ENCODE results near the gene ZIC5.
A peak's percentile ranks its signal among the peaks of the same experiment; 100 is the strongest.

Gene ZIC5

GRCh38 chr13:99987154-99988019 lies 15.8 kb upstream of the ZIC5 start:
- DNase-seq (ENCODE audit: low read depth in 2 of 2): no peak

- no peak for DNase-seq (ENCODE audit: low read depth in 2 of 2)
These were observed 15.2 kb upstream of the ZIC5 start for GRCh38 chr13:99986741-99987140.

- no peak for DNase-seq (ENCODE audit: low read depth in 2 of 2)
These were observed 14.4 kb upstream of the ZIC5 start for GRCh38 chr13:99985886-99986527.

- DNase-seq (ENCODE audit: low read depth in 2 of 2): no peak
These were observed 13.8 kb upstream of the ZIC5 start for GRCh38 chr13:99985241-99985874.

GRCh38 chr13:99984461-99985240 lies 13.1 kb upstream of the ZIC5 start:
- no peak for DNase-seq (ENCODE audit: low read depth in 2 of 2)

DNA sequence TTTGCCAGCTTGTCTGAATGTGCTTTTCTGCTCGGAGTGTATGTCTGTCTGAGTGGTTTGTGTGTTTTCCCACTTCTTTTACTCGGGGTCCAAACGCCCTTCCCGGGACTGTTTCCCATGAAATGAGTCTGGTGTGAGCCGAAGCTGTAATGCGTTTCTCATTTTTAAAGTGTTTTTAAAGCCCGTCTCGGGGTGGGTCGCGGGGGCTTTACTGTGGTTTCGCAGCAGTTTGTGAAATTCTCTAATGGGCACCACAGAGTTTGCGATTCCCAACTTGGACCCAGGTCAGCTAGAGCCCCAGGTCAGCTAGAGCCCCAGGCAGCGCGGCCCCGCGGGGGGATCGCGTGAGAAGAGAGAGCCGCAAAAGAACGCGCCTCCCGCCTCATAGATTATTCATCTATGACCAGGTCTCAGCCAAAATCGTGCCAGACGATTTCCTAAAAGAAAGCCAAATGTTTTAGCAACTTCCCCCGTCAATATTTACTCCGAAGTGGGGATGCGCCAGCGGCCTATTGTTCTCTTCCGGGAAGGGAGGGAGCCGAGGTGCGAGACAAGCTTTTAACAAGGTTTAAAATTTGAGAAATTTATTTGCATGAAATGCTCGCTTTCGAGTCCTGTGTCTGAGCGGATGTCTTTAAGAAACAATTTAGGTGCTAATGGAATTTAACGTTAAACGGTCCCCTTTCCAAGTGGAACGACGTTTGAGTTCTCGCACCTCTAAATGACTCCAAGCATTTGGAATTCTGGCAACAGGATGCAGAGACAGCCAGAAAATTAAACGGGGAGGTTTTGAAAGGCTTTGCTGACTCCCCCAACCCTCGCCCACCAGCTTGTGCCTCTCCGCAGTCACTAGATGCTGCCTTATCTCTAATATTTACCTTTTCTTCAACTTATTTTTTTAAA lies 12.2 kb upstream of the ZIC5 start:
- no peak for DNase-seq (ENCODE audit: low read depth in 2 of 2)

- DNase-seq (ENCODE audit: low read depth in 2 of 2): no peak
These were observed 11.3 kb upstream of the ZIC5 start for GRCh38 chr13:99982731-99983498.

DNA sequence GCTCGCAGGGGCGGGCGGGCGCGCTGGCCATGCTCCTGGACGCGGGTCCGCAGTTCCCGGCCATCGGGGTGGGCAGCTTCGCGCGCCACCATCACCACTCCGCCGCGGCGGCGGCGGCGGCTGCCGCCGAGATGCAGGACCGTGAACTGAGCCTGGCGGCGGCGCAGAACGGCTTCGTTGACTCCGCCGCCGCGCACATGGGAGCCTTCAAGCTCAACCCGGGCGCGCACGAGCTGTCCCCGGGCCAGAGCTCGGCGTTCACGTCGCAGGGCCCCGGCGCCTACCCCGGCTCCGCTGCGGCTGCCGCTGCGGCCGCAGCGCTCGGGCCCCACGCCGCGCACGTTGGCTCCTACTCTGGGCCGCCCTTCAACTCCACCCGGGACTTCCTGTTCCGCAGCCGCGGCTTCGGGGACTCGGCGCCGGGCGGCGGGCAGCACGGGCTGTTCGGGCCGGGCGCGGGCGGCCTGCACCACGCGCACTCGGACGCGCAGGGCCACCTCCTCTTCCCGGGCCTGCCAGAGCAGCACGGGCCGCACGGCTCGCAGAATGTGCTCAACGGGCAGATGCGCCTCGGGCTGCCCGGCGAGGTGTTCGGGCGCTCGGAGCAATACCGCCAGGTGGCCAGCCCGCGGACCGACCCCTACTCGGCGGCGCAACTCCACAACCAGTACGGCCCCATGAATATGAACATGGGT lies 10.6 kb upstream of the ZIC5 start:
- no peak for DNase-seq (ENCODE audit: low read depth in 2 of 2)

DNA sequence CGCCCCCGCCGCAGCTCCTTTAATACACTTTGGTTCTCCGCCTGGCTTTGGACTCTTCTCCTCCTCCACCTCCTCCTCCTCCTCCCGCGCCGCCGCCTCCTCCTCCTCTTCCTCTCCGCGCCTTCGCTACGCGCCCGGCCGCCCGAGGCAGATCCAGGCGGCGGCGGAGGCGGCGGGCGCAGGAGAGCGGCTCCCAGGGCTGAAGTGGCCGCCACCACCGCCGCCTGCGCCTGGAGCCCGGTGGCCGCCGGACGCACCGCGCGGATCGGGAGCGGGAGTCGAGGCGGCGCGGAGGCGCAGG lies 10.1 kb upstream of the ZIC5 start, which contains the start of gene ZIC2:
Gene ZIC2 (plus strand): TSS at position 50 of the 301 bp plus-strand sequence. CDS start 281 bp downstream, outside the sequence.
- no peak for DNase-seq (ENCODE audit: low read depth in 2 of 2)

GRCh38 chr13:99980824-99981734 lies 9.5 kb upstream of the ZIC5 start:
- DNase-seq (ENCODE audit: low read depth in 2 of 2): no peak

DNA sequence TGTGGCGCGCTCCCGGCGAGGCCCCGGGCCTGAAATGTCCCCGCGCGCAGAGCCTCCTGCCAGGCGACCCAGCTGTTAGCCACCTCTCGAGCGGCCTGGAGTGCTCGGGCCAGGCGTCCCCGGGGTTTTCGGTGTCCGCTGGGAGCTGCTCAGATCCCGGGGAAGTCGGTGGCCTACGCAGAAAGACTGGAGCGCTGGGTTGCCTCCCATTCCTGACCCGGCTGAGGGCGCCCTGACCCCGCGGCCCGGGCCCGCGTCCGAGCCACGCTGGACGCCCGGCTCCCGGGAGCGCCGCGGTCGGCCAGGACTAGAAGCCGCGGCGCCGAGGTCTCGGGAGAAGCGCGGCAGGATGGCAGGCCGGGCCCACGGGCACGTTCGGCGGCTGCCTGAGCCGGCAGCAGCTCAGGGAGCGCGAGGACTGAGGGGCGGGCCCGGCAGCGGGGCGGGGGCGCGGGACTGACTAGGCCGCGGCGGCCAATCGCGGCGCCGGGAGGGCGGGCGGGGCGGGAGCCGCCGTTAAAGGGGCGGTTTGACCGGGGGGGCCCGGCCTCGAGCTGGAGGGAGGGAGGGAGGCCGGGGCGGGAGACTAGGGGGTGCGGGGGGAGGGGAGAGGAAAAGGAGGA lies 8.7 kb upstream of the ZIC5 start:
- DNase-seq (ENCODE audit: low read depth in 2 of 2): peak in 1 of 2 donors; percentile 54

GRCh38 chr13:99979453-99980200 lies 8.1 kb upstream of the ZIC5 start:
- no peak for DNase-seq (ENCODE audit: low read depth in 2 of 2)

- DNase-seq (ENCODE audit: low read depth in 2 of 2): no peak
These were observed 7.4 kb upstream of the ZIC5 start for GRCh38 chr13:99978799-99979452.

DNA sequence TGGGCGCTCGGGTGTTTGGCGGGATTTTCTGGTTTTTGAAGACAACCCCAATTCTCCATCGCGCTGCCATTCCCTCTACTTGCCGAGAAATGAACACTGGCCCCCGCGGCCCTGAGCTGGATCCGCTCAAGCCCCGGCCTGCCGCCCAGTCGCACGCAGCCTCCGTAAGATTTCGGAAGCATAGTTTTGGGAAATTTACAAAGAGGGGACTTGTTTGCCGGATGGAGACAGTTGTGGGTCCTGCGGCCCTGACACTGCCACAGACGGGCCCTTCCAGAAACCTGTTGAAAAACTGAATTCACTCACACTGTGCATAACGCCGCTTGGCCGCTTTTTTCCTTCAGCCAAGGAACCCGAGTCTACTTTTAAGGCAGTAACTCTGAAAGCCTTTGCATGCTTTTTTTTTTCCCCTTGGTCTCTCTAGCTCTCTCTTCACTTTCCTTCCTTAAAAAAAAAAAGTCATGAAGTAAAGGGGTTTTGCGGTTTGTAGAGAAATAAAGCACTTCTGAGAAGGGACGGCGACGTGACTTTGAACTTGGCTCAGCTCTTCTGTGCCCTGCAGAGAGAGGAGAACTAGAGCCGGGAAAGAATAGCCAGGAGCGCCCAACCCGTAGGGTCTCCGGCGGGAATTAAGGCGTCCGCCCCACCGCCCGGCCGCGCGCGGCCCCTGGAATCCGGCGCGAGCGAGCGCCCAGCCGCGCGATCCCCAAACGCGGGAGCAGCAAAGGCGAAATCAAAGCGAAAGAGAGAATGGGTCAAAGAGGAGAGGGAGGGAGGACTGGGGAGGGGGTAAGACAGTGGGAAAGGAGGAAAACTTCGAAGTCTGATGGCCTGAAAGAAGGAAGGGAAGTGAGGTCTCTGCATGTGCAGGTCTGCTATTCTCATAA lies 6.6 kb upstream of the ZIC5 start:
- no peak for DNase-seq (ENCODE audit: low read depth in 2 of 2)

DNA sequence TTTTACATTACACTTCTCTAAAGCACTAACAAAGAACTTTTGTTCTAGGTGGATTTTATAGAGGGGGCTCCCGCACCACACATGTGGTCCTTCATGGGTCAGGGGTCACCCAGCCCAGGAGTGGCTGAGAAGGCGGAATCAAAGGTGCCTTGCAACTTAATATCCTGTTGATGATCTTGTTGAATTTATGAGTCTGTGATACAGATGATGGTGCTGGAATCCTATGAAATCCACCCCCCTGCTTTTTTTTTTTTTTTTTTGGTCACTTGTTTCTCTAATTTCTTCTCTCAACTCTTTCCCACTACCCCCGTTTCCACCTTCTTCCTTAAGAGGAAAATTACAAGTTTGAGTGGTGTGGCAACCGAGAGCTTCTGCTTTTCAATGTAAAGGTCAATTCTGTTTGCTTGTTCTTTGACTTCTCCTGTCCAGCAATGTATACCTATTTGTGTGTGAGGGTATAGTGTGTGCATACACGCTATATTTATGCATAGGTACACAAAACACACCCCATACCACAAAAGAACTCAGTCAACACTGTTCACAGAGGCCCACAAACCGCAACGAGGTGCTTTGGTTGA lies 5.9 kb upstream of the ZIC5 start:
- no peak for DNase-seq (ENCODE audit: low read depth in 2 of 2)
